Hepatocyte (in vitro differentiated cells): ENCODE results near the gene KRTAP10-2. TPM values are rescaled to one million over a fixed set of nuclear protein-coding genes. Genes with fewer than 3 reads are reported as not detected.

Experiments used
- DNase-seq: peaks from one replicate; pipeline ENCODE4 v3.0.0-alpha.2; 2016; ENCODE audit warnings: low spot score
- H2AFZ ChIP-seq: fragments of 200-600 bp; sonication (generic); 2 replicates; pipeline ENCODE4 v1.6.0; 2016; ENCODE audit warnings: antibody characterized with exemption, mild to moderate bottlenecking
- H3K27ac ChIP-seq: fragments of 200-600 bp; sonication (generic); 2 replicates; pipeline ENCODE4 v1.5.1; 2016; ENCODE audit warnings: mild to moderate bottlenecking
- H3K27me3 ChIP-seq: fragments of 200-600 bp; sonication (generic); 2 replicates; pipeline ENCODE4 v1.6.1; 2016
- H3K36me3 ChIP-seq: fragments of 200-600 bp; sonication (generic); replicated peaks from 2 replicates; pipeline ENCODE4 v1.5.1; 2016; ENCODE audit warnings: low read depth; ENCODE audit not compliant: insufficient read depth
- H3K4me1 ChIP-seq: fragments of 200-600 bp; sonication (generic); 2 replicates; pipeline ENCODE4 v1.5.1; 2016; ENCODE audit warnings: mild to moderate bottlenecking, moderate library complexity; ENCODE audit not compliant: insufficient read depth
- H3K4me2 ChIP-seq: fragments of 200-600 bp; sonication (generic); 2 replicates; pipeline ENCODE4 v1.6.0; 2016
- H3K4me3 ChIP-seq: fragments of 200-600 bp; sonication (generic); 2 replicates; pipeline ENCODE4 v1.5.1; 2016; ENCODE audit warnings: mild to moderate bottlenecking
- H3K79me2 ChIP-seq: fragments of 200-600 bp; sonication (generic); 2 replicates; pipeline ENCODE4 v1.6.0; 2017; ENCODE audit warnings: mild to moderate bottlenecking
- H3K9me2 ChIP-seq: fragments of 200-600 bp; sonication (generic); replicated peaks from 2 replicates; pipeline ENCODE4 v1.6.0; 2017; ENCODE audit warnings: mild to moderate bottlenecking; ENCODE audit not compliant: insufficient read depth
- H3K9me3 ChIP-seq: fragments of 200-600 bp; sonication (generic); 2 replicates; pipeline ENCODE4 v1.5.1; 2016; ENCODE audit warnings: low read depth, mild to moderate bottlenecking
- H4K20me1 ChIP-seq: fragments of 200-600 bp; sonication (generic); 2 replicates; pipeline ENCODE4 v1.6.0; 2016; ENCODE audit warnings: mild to moderate bottlenecking; ENCODE audit not compliant: insufficient read depth, poor library complexity, severe bottlenecking
- CTCF ChIP-seq: fragments of 200-600 bp; sonication (generic); IDR thresholded peaks from 2 replicates; pipeline ENCODE4 v1.5.1; 2016; ENCODE audit warnings: antibody characterized with exemption, mild to moderate bottlenecking; ENCODE audit not compliant: poor library complexity
- EZH2 ChIP-seq: fragments of 200-600 bp; sonication (generic); IDR thresholded peaks from 2 replicates; pipeline ENCODE4 v1.6.1; 2016; ENCODE audit warnings: antibody characterized with exemption, mild to moderate bottlenecking, borderline replicate concordance
- EZH2phosphoT487 ChIP-seq: fragments of 200-600 bp; sonication (generic); IDR thresholded peaks from one replicate; pipeline ENCODE4 v1.6.1; 2018; ENCODE audit warnings: antibody characterized with exemption, mild to moderate bottlenecking, low read depth, moderate library complexity; ENCODE audit not compliant: unreplicated experiment, severe bottlenecking
- WGBS: methylation state at CpG from one replicate; pipeline ENCODE4 v1.1.6; 2016; ENCODE audit warnings: low lambda C conversion rate; ENCODE audit errors: missing lambda C conversion rate; 5-methylcytosine and 5-hydroxymethylcytosine counted together
- polyA plus RNA-seq: library from polyadenylated mRNA; unstranded; fragments of >200 nt; fragmentation: Nextera tagmentation; extraction: Ambion mirVana; gene quantifications from 2 replicates; pipeline ENCODE4 v1.2.1, GENCODE V29; 2016
- total RNA-seq: library from RNA; depleted of rRNA; stranded (reverse); fragments of >200 nt; gene quantifications from 2 replicates; pipeline ENCODE4 v1.2.3, GENCODE V29; 2014

KRTAP10-2 gene
- total and polyA plus RNA-seq, 2 experiments from 2014 or later, result not detected

GRCh38 chr21:44548381-44548780 is 2.9 kb downstream of the KRTAP10-2 start:
- H3K9me2 ChIP-seq, result no peaks in the 10 kb centered on the region
- H2AFZ ChIP-seq, result no peak overlapping the region
- H3K27me3 ChIP-seq, result no peaks in the 10 kb centered on the region
- no peaks in the 10 kb centered on the region for H4K20me1 ChIP-seq
- peak overlapping the region; percentile 45 for H3K27ac ChIP-seq
- H3K4me2 ChIP-seq, result no peak overlapping the region
- DNase-seq, result no peak
- WGBS, result 82% methylated on average over 13 of the region's 13 CpGs
- H3K36me3 ChIP-seq, result no peaks in the 10 kb centered on the region
- H3K4me1 ChIP-seq, result no peaks in the 10 kb centered on the region
- H3K4me3 ChIP-seq, result no peak overlapping the region
- H3K9me3 ChIP-seq, result peaks cover 7% of the 10 kb centered on the region
- H3K79me2 ChIP-seq, result no peaks in the 10 kb centered on the region
- TF ChIP-seq CTCF, result no peak
- TF ChIP-seq EZH2phosphoT487, result no peak
- no peak for TF ChIP-seq EZH2

- 78% methylated on average over 5 of the region's 5 CpGs for WGBS
These were observed 3.5 kb downstream of the KRTAP10-2 start for GRCh38 chr21:44547656-44548331.

GRCh38 chr21:44544566-44544965 is 6.7 kb downstream of the KRTAP10-2 start:
- Histone ChIP-seq H3K9me3 (peaks cover 16% of the 10 kb centered on the region), H3K4me2 (no peak overlapping the region), H4K20me1 (no peaks in the 10 kb centered on the region), H3K4me3 (no peak overlapping the region), H3K9me2 (no peaks in the 10 kb centered on the region), H3K36me3 (no peaks in the 10 kb centered on the region), H2AFZ (no peak overlapping the region), H3K27me3 (no peaks in the 10 kb centered on the region), H3K27ac (no peak overlapping the region), H3K4me1 (no peaks in the 10 kb centered on the region), H3K79me2 (no peaks in the 10 kb centered on the region)
- 79% methylated on average over 3 of the region's 3 CpGs for WGBS
- TF ChIP-seq CTCF (no peak), EZH2phosphoT487 (no peak), EZH2 (no peak)
- DNase-seq, result no peak

More at GRCh38 chr21:44547656-44548331, 3.5 kb downstream of the KRTAP10-2 start:
- H3K4me1 ChIP-seq, result no peaks in the 10 kb centered on the region
- no peaks in the 10 kb centered on the region for H3K9me2 ChIP-seq
- no peak for DNase-seq
- no peaks in the 10 kb centered on the region for H3K27me3 ChIP-seq
- H2AFZ ChIP-seq, result no peak overlapping the region
- H3K27ac ChIP-seq, result no peak overlapping the region
- peaks cover 9% of the 10 kb centered on the region for H3K9me3 ChIP-seq
- no peaks in the 10 kb centered on the region for H4K20me1 ChIP-seq
- no peaks in the 10 kb centered on the region for H3K36me3 ChIP-seq
- no peak overlapping the region for H3K4me2 ChIP-seq
- no peaks in the 10 kb centered on the region for H3K79me2 ChIP-seq
- no peak overlapping the region for H3K4me3 ChIP-seq
- TF ChIP-seq EZH2, result no peak
- TF ChIP-seq EZH2phosphoT487, result no peak
- no peak for TF ChIP-seq CTCF
